LNCaP clone FGC (cell line): ENCODE measurements around the gene SMIM26.

ENCODE experiments used
- DNase-seq: peaks from one replicate; pipeline ENCODE4 v3.0.0-alpha.2; 2011; ENCODE audit warnings: low read depth
- H3K4me3 ChIP-seq: 2 replicates; pipeline ENCODE4 v1.5.1; 2011; ENCODE audit warnings: mild to moderate bottlenecking, low read depth, low read length, control low read depth
- CTCF ChIP-seq: IDR thresholded peaks from 2 replicates; pipeline ENCODE4 v1.5.1; 2012; ENCODE audit warnings: mild to moderate bottlenecking; ENCODE audit not compliant: control insufficient read depth, insufficient read depth; ENCODE audit errors: extremely low read depth

Gene SMIM26

GRCh38 chr20:18532626-18533025, 34.6 kb upstream of the SMIM26 start:
- DNase-seq, result no peak
- no peak for TF ChIP-seq CTCF
- H3K4me3 ChIP-seq, result no peak overlapping the region

- no peak for TF ChIP-seq CTCF
- H3K4me3 ChIP-seq, result no peak overlapping the region
- no peak for DNase-seq
Observed at GRCh38 chr20:18533491-18533890, 33.7 kb upstream of the SMIM26 start.

GRCh38 chr20:18533978-18534644, 33.1 kb upstream of the SMIM26 start:
- no peak for TF ChIP-seq CTCF
- peak; percentile 1 for DNase-seq
- no peak overlapping the region for H3K4me3 ChIP-seq

GRCh38 chr20:18537651-18538050, 29.6 kb upstream of the SMIM26 start:
- DNase-seq, result no peak
- no peak for TF ChIP-seq CTCF
- no peak overlapping the region for H3K4me3 ChIP-seq

GRCh38 chr20:18541741-18542140, 25.5 kb upstream of the SMIM26 start:
- no peak for DNase-seq
- TF ChIP-seq CTCF, result no peak

GRCh38 chr20:18543216-18543615, 24.0 kb upstream of the SMIM26 start:
- no peak for TF ChIP-seq CTCF
- no peak for DNase-seq
- no peak overlapping the region for H3K4me3 ChIP-seq

More at GRCh38 chr20:18541741-18542140, 25.5 kb upstream of the SMIM26 start:
- H3K4me3 ChIP-seq, result no peak overlapping the region

- DNase-seq, result peak; percentile 82
- peak overlapping the region; percentile 13; the same call in 1 of the 2 replicates for H3K4me3 ChIP-seq
- TF ChIP-seq CTCF, result no peak
Observed at GRCh38 chr20:18543932-18544331, 23.3 kb upstream of the SMIM26 start.
